Measurements from ENCODE around the gene AKAP1.

AKAP1 gene

GRCh38 chr17:57084361-57084801, 665 bp upstream of the AKAP1 start:
- no peak for DNase-seq (ENCODE audit: insufficient read length, low spot score)
- TF ChIP-seq TAF1 (IDR thresholded peaks at IDR 0.05; ENCODE audit: low read depth, low read length), result no peak
- no peak for TF ChIP-seq POU2F2 (IDR thresholded peaks at IDR 0.05; ENCODE audit: low read depth, low read length)
- TF ChIP-seq SPI1 (IDR thresholded peaks at IDR 0.05; ENCODE audit: low read depth, low read length), result no peak
- TF ChIP-seq POLR2AphosphoS5 (IDR thresholded peaks at IDR 0.05; ENCODE audit: low read depth, low read length), result no peak
- no peak; the same call in 1 of the 2 replicates for TF ChIP-seq POLR2A (IDR thresholded peaks at IDR 0.05; ENCODE audit: low read depth, low read length)
- no peak for TF ChIP-seq PAX5 (IDR thresholded peaks at IDR 0.05; ENCODE audit: insufficient read depth, low read length, severe bottlenecking)
- FAIRE-seq, result no peak

DNA sequence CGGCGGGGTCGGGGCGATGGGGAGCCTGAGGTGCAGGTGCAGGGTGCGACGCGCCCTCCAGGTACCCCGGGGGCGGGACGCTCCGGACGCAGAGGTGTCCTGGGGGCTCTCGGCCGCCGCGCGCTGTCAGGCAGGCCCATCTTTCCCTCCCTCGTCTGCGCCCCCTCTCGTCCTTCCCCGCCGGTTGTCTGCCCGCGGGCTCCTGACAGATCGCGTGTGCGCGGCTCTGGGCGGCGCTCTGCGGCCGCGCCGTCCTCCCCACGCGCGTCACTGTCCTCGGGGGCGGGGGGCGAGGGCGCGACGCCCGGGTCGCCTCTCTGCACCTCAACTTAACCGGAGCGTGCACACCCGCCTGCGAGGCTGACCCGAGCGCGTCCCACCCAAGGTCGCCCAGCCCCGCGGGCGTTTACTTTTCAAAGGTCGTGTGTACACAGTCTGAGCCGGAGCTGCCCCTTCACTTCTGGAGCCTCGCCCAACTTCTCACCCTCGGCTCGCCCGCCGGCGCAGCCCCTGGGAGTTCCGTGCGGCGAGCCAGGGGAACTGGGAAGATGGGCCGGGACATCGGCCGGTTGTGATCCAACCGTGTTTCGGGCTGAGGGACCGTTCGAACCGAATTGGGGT, 512 bp downstream of the AKAP1 start:
- FAIRE-seq (no peak), DNase-seq (ENCODE audit: insufficient read length, low spot score) (no peak)
- TF ChIP-seq TAF1 (IDR thresholded peaks at IDR 0.05; ENCODE audit: low read depth, low read length), result no peak
- no peak; the same call in 1 of the 2 replicates for TF ChIP-seq POLR2A (IDR thresholded peaks at IDR 0.05; ENCODE audit: low read depth, low read length)
- TF ChIP-seq SPI1 (IDR thresholded peaks at IDR 0.05; ENCODE audit: low read depth, low read length), result no peak
- TF ChIP-seq PAX5 (IDR thresholded peaks at IDR 0.05; ENCODE audit: insufficient read depth, low read length, severe bottlenecking), result no peak
- 0 out of 2 replicates have a peak, but pooled peaks have one; percentile 17 for TF ChIP-seq POLR2AphosphoS5 (IDR thresholded peaks at IDR 0.05; ENCODE audit: low read depth, low read length)

- FAIRE-seq (peak; percentile 9), DNase-seq (ENCODE audit: insufficient read length, low spot score) (no peak)
- TF ChIP-seq POU2F2 (IDR thresholded peaks at IDR 0.05; ENCODE audit: low read depth, low read length), result no peak; the same call in 1 of the 2 replicates
- TF ChIP-seq TAF1 (IDR thresholded peaks at IDR 0.05; ENCODE audit: low read depth, low read length), result no peak
- no peak for TF ChIP-seq POLR2AphosphoS5 (IDR thresholded peaks at IDR 0.05; ENCODE audit: low read depth, low read length)
- no peak for TF ChIP-seq POLR2A (IDR thresholded peaks at IDR 0.05; ENCODE audit: low read depth, low read length)
- no peak for TF ChIP-seq SPI1 (IDR thresholded peaks at IDR 0.05; ENCODE audit: low read depth, low read length)
- TF ChIP-seq PAX5 (IDR thresholded peaks at IDR 0.05; ENCODE audit: insufficient read depth, low read length, severe bottlenecking), result no peak
Measured at GRCh38 chr17:57086069-57086930, 1.3 kb downstream of the AKAP1 start.

GRCh38 chr17:57088298-57088697, 3.3 kb downstream of the AKAP1 start:
- DNase-seq (ENCODE audit: insufficient read length, low spot score) (no peak), FAIRE-seq (no peak)
- no peak for TF ChIP-seq POLR2AphosphoS5 (IDR thresholded peaks at IDR 0.05; ENCODE audit: low read depth, low read length)
- no peak for TF ChIP-seq SPI1 (IDR thresholded peaks at IDR 0.05; ENCODE audit: low read depth, low read length)
- no peak for TF ChIP-seq POLR2A (IDR thresholded peaks at IDR 0.05; ENCODE audit: low read depth, low read length)
- no peak for TF ChIP-seq POU2F2 (IDR thresholded peaks at IDR 0.05; ENCODE audit: low read depth, low read length)
- TF ChIP-seq PAX5 (IDR thresholded peaks at IDR 0.05; ENCODE audit: insufficient read depth, low read length, severe bottlenecking), result no peak
- no peak for TF ChIP-seq TAF1 (IDR thresholded peaks at IDR 0.05; ENCODE audit: low read depth, low read length)

DNA sequence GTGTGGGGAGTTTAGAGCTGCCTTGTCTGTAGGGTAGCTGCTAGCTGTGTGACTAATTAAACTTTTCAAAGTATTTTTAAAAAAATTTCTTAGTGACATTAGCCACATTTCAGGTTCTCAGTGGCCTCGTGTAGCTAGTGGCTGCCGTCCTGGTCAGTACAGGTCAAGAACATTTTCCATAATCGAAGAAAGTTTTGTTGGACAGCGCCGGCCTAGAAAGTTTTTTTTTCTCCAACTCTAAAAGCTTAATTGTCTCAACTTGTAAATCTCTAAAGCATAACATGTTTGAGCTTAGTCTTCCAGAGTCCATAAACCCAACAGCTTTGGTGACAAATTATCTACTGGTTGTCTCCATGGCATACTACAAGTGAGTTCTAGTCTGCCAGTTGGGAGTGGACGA, 4.3 kb downstream of the AKAP1 start:
- TF ChIP-seq POLR2AphosphoS5 (IDR thresholded peaks at IDR 0.05; ENCODE audit: low read depth, low read length), result no peak
- TF ChIP-seq SPI1 (IDR thresholded peaks at IDR 0.05; ENCODE audit: low read depth, low read length), result no peak
- TF ChIP-seq POU2F2 (IDR thresholded peaks at IDR 0.05; ENCODE audit: low read depth, low read length), result no peak
- no peak for TF ChIP-seq TAF1 (IDR thresholded peaks at IDR 0.05; ENCODE audit: low read depth, low read length)
- TF ChIP-seq PAX5 (IDR thresholded peaks at IDR 0.05; ENCODE audit: insufficient read depth, low read length, severe bottlenecking), result no peak
- no peak for TF ChIP-seq POLR2A (IDR thresholded peaks at IDR 0.05; ENCODE audit: low read depth, low read length)
- no peak for FAIRE-seq
- DNase-seq (ENCODE audit: insufficient read length, low spot score), result no peak

DNA sequence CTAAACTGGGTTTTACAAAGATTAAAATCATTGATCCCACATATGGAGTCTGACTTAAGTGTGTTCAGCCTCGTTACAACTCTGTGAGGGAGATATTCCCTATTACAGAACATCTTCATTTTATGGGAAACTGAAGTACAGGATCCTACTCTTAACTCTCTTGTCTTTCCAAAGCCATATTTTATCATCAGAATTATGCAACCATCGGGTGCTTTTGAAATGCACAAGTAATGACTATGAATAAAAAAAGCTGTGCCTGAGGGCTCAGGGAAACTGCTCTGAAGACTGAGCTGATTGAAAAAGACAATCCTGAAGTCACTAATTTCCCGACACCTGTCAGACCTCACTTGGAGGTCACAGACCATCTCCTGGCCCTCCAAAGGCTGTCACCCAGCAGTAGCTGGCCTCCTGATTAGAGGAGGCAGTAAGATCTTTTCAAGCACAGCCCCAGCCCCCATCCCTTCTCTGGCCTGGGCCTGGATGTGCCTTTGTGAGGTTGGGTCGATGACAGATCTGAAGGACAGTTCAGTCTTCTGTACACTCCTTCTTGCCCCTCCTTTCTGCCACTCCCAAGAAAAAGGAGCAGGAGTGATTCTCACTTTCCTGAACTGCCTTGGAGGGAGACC, 5.6 kb downstream of the AKAP1 start:
- FAIRE-seq (no peak), DNase-seq (ENCODE audit: insufficient read length, low spot score) (no peak)
- TF ChIP-seq SPI1 (IDR thresholded peaks at IDR 0.05; ENCODE audit: low read depth, low read length), result no peak
- no peak for TF ChIP-seq POU2F2 (IDR thresholded peaks at IDR 0.05; ENCODE audit: low read depth, low read length)
- TF ChIP-seq POLR2AphosphoS5 (IDR thresholded peaks at IDR 0.05; ENCODE audit: low read depth, low read length), result no peak

DNA sequence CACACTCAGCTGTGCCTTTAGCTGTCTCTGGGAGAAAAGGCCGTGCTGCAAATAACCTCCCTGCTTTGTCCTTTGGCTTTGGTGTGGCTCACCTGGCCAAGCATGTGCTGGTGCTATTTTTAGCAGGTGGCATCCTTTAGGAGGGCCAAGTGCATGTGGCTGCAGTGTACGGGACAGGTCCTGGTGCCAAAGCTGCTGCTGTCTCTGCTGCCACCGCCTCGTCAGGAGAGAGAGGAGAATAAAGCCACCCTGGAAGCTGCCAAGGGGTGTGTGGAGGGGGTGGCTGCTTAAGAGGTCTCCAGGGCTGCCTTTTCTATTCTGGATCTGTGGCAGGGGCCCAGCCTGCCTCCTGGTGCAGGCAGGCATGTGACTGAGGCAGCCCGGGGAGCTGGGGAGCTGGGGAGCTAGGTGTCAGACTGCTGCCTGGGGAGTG, 6.2 kb downstream of the AKAP1 start:
- no peak for TF ChIP-seq POLR2AphosphoS5 (IDR thresholded peaks at IDR 0.05; ENCODE audit: low read depth, low read length)
- TF ChIP-seq POU2F2 (IDR thresholded peaks at IDR 0.05; ENCODE audit: low read depth, low read length), result no peak
- no peak for TF ChIP-seq PAX5 (IDR thresholded peaks at IDR 0.05; ENCODE audit: insufficient read depth, low read length, severe bottlenecking)
- no peak for TF ChIP-seq POLR2A (IDR thresholded peaks at IDR 0.05; ENCODE audit: low read depth, low read length)
- no peak for FAIRE-seq
- DNase-seq (ENCODE audit: insufficient read length, low spot score), result no peak

DNA sequence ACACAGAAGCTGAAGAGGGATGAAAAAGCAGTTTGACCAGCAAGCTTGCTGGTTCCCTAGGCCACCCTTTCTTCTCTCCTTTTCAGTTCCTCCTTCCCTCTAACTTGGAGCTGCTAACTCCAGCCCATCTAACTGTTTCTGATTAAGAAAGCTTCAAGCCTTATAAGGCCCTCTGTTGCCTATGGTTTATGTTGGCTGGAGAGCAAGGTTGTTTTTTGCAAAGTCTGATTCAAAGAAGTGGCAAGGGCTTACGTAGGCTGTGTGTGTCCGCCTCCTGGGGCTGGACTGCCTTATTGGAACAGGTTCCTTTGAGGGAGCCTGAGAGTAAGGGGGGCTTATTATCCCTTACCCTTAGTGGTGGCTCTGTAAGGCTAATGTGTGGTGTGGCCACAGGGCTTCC, 7.1 kb downstream of the AKAP1 start:
- no peak for DNase-seq (ENCODE audit: insufficient read length, low spot score)
- FAIRE-seq, result peak; percentile 38
- TF ChIP-seq TAF1 (IDR thresholded peaks at IDR 0.05; ENCODE audit: low read depth, low read length) (no peak), SPI1 (IDR thresholded peaks at IDR 0.05; ENCODE audit: low read depth, low read length) (peak; percentile 79), POU2F2 (IDR thresholded peaks at IDR 0.05; ENCODE audit: low read depth, low read length) (no peak)

GRCh38 chr17:57092779-57093178, 7.7 kb downstream of the AKAP1 start:
- no peak for FAIRE-seq
- TF ChIP-seq POU2F2 (IDR thresholded peaks at IDR 0.05; ENCODE audit: low read depth, low read length), result no peak
- TF ChIP-seq POLR2A (IDR thresholded peaks at IDR 0.05; ENCODE audit: low read depth, low read length), result no peak
- TF ChIP-seq TAF1 (IDR thresholded peaks at IDR 0.05; ENCODE audit: low read depth, low read length), result no peak
- DNase-seq (ENCODE audit: insufficient read length, low spot score), result no peak
